SJCRH30 (cell line): ENCODE measurements around the gene CT47C1. TPM values are rescaled to one million over a fixed set of nuclear protein-coding genes. Genes with fewer than 3 reads are reported as not detected.

Source experiments
- DNase-seq, 2 experiments: peaks; one replicate each; pipeline ENCODE4 v3.0.0-alpha.2; 2015 to 2020
- H3K27ac ChIP-seq: fragments of 250-450 bp; sonication (Bioruptor Pico); 2 replicates; pipeline ENCODE4 v1.5.1; 2020; ENCODE audit warnings: mild to moderate bottlenecking, moderate library complexity
- H3K27me3 ChIP-seq: fragments of 250-450 bp; sonication (Bioruptor Pico); 2 replicates; pipeline ENCODE4 v1.5.1; 2020; ENCODE audit warnings: mild to moderate bottlenecking, moderate library complexity
- H3K36me3 ChIP-seq: fragments of 250-450 bp; sonication (Bioruptor Pico); 2 replicates; pipeline ENCODE4 v1.5.1; 2020; ENCODE audit warnings: mild to moderate bottlenecking, moderate library complexity
- H3K4me1 ChIP-seq: fragments of 250-450 bp; sonication (Bioruptor Pico); 2 replicates; pipeline ENCODE4 v1.5.1; 2020; ENCODE audit warnings: mild to moderate bottlenecking, moderate library complexity
- H3K4me3 ChIP-seq: fragments of 250-450 bp; sonication (Bioruptor Pico); 2 replicates; pipeline ENCODE4 v1.5.1; 2020; ENCODE audit warnings: mild to moderate bottlenecking, moderate library complexity
- H3K9me3 ChIP-seq: fragments of 250-450 bp; sonication (Bioruptor Pico); replicated peaks from 2 replicates; pipeline ENCODE4 v1.5.1; 2020; ENCODE audit warnings: mild to moderate bottlenecking, moderate library complexity
- total RNA-seq: library from RNA; depleted of rRNA; stranded (reverse); fragments of >200 nt; shearing (Covaris generic); gene quantifications from 2 replicates; pipeline ENCODE4 v1.2.3, GENCODE V29; 2014; rRNA removed

Gene CT47C1
- total RNA-seq, 1 experiment from 2014 or later = not detected

- Histone ChIP-seq H3K36me3 (no peaks in the 10 kb centered on the region), H3K4me3 (no peak overlapping the region), H3K9me3 (no peaks in the 10 kb centered on the region), H3K27me3 (no peaks in the 10 kb centered on the region; the same call in 1 of the 2 replicates), H3K4me1 (no peaks in the 10 kb centered on the region), H3K27ac (no peak overlapping the region)
- DNase-seq = no peak
These were observed 21.4 kb downstream of the CT47C1 start for GRCh38 chrX:119093991-119094735.

- no peaks in the 10 kb centered on the region for H3K4me1 ChIP-seq
- H3K27ac ChIP-seq = no peak overlapping the region
- H3K27me3 ChIP-seq = no peaks in the 10 kb centered on the region; the same call in 1 of the 2 replicates
- DNase-seq = no peak
- no peak overlapping the region for H3K4me3 ChIP-seq
- no peaks in the 10 kb centered on the region for H3K9me3 ChIP-seq
- no peaks in the 10 kb centered on the region for H3K36me3 ChIP-seq
These were observed 22.0 kb downstream of the CT47C1 start for GRCh38 chrX:119094819-119095218.

- Histone ChIP-seq H3K4me1 (no peaks in the 10 kb centered on the region), H3K27me3 (no peaks in the 10 kb centered on the region; the same call in 1 of the 2 replicates), H3K4me3 (no peak overlapping the region), H3K36me3 (no peaks in the 10 kb centered on the region), H3K27ac (no peak overlapping the region), H3K9me3 (no peaks in the 10 kb centered on the region)
- no peak for DNase-seq
These were observed 23.1 kb downstream of the CT47C1 start for GRCh38 chrX:119095936-119096335.

- Histone ChIP-seq H3K4me1 (no peaks in the 10 kb centered on the region), H3K9me3 (no peaks in the 10 kb centered on the region), H3K27ac (no peak overlapping the region), H3K27me3 (no peaks in the 10 kb centered on the region), H3K4me3 (no peak overlapping the region), H3K36me3 (no peaks in the 10 kb centered on the region)
- no peak for DNase-seq
These were observed 28.4 kb downstream of the CT47C1 start for GRCh38 chrX:119101168-119101567.

DNA sequence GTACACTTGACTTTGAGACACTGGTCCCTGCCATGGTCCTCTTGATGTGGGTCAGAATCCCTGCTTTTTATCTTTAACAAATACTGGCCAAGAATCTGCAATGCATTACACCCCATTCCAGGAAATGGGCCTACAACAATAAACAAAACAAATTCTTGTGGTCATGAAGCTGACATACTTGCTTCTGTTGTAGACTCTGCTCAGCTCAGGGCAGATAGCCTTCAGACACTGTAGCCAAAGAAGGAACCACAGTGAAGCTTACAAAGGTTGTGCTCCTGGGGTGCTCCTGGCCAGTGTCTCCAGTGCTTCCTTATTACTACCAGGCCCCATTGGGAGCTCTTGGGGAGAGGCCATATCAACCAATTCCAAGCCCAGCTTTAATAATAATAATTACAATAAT lies 33.0 kb downstream of the CT47C1 start:
- no peaks in the 10 kb centered on the region for H3K36me3 ChIP-seq
- H3K27ac ChIP-seq = no peak overlapping the region
- peak in 1 of 2 experiments; percentile 13 for DNase-seq
- H3K9me3 ChIP-seq = no peaks in the 10 kb centered on the region
- no peaks in the 10 kb centered on the region for H3K27me3 ChIP-seq
- no peak overlapping the region for H3K4me3 ChIP-seq
- H3K4me1 ChIP-seq = no peaks in the 10 kb centered on the region

- H3K27me3 ChIP-seq = no peaks in the 10 kb centered on the region
- DNase-seq = no peak
- no peaks in the 10 kb centered on the region for H3K9me3 ChIP-seq
These were observed 34.4 kb downstream of the CT47C1 start for GRCh38 chrX:119107206-119107605.

GRCh38 chrX:119118780-119119395 lies 46.1 kb downstream of the CT47C1 start:
- no peaks in the 10 kb centered on the region for H3K9me3 ChIP-seq
- no peaks in the 10 kb centered on the region for H3K4me1 ChIP-seq
- DNase-seq = peak; percentile 68 to 89
- peaks cover 16% of the 10 kb centered on the region for H3K27me3 ChIP-seq
- no peak overlapping the region for H3K27ac ChIP-seq
- no peak overlapping the region for H3K4me3 ChIP-seq
- no peaks in the 10 kb centered on the region for H3K36me3 ChIP-seq

More at GRCh38 chrX:119107206-119107605, 34.4 kb downstream of the CT47C1 start:
- Histone ChIP-seq H3K4me3 (no peak overlapping the region), H3K4me1 (no peaks in the 10 kb centered on the region), H3K27ac (no peak overlapping the region), H3K36me3 (no peaks in the 10 kb centered on the region)

DNA sequence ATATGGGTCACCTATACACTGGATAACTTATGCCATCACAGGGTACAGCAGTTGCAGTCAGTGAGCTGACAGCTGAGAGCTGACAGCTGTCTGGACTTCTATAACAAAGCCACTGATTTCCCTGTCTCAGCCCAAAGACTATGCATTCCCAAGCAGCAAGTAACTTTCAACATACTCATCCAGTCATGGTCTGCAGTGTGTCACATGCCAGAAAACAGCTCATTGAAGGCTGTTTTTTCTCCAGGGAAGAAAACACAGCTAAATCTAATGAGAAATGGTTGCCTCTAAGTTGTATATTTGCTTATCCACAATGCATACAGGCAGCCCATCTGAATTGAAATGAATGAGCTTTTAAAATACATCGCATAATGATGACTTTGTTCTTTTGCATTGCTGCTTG lies 48.5 kb downstream of the CT47C1 start:
- Histone ChIP-seq H3K27me3 (peaks cover 2% of the 10 kb centered on the region; the same call in 1 of the 2 replicates), H3K36me3 (no peaks in the 10 kb centered on the region), H3K27ac (no peak overlapping the region), H3K9me3 (no peaks in the 10 kb centered on the region), H3K4me3 (no peak overlapping the region), H3K4me1 (no peaks in the 10 kb centered on the region)
- peak in 1 of 2 experiments; percentile 30 for DNase-seq

Other genes starting within 250 kb of the CT47C1 start
- 0.30 and 0.34 TPM in 2 replicates for gene ZCCHC12, start 249.2 kb upstream of the CT47C1 start, total RNA-seq
- 22.3 and 22.9 TPM in 2 replicates for gene LONRF3, start 98.4 kb upstream of the CT47C1 start, total RNA-seq
- gene KIAA1210, start 54.8 kb downstream of the CT47C1 start, total RNA-seq = not detected in 2 replicates
- 361 and 368 TPM in 2 replicates for gene PGRMC1, start 163.3 kb downstream of the CT47C1 start, total RNA-seq